HCEC 1CT (cell line): Measurements from ENCODE around the gene CIAPIN1.
"Not testable (repeated sequence)": the region's sequence is repeated elsewhere in the genome, so short reads cannot be mapped to it uniquely, and the experiment has no call there.

Source experiments
- DNase-seq: peaks from one replicate; pipeline ENCODE4 v3.0.0-alpha.2; 2017

Gene CIAPIN1

GRCh38 chr16:57403965-57404817 lies 43.0 kb downstream of the CIAPIN1 start, which contains the start of gene CCL17:
Gene CCL17 (plus strand): TSS chr16:57404767. CDS start chr16:57413933, 9,166 bp downstream.
- DNase-seq = no peak

- DNase-seq = no peak
These were observed 45.1 kb downstream of the CIAPIN1 start for GRCh38 chr16:57401943-57402640.

GRCh38 chr16:57397493-57397892 lies 49.7 kb downstream of the CIAPIN1 start:
- DNase-seq = not testable (repeated sequence)

GRCh38 chr16:57396786-57397185 lies 50.4 kb downstream of the CIAPIN1 start:
- DNase-seq = no peak

GRCh38 chr16:57395026-57395425 lies 52.2 kb downstream of the CIAPIN1 start:
- no peak for DNase-seq

GRCh38 chr16:57394444-57394843 lies 52.7 kb downstream of the CIAPIN1 start:
- DNase-seq = no peak

- no peak for DNase-seq
These were observed 54.5 kb downstream of the CIAPIN1 start for GRCh38 chr16:57392694-57393093.

- DNase-seq = no peak
These were observed 55.5 kb downstream of the CIAPIN1 start for GRCh38 chr16:57391708-57392107.

GRCh38 chr16:57391300-57391699 lies 55.9 kb downstream of the CIAPIN1 start:
- DNase-seq = no peak

GRCh38 chr16:57390636-57391295 lies 56.4 kb downstream of the CIAPIN1 start:
- DNase-seq = no peak

GRCh38 chr16:57389087-57389468 lies 58.1 kb downstream of the CIAPIN1 start:
- no peak for DNase-seq

- DNase-seq = no peak
These were observed 58.7 kb downstream of the CIAPIN1 start for GRCh38 chr16:57388359-57389086.

GRCh38 chr16:57387598-57388354 lies 59.4 kb downstream of the CIAPIN1 start:
- DNase-seq = no peak

- no peak for DNase-seq
These were observed 60.7 kb downstream of the CIAPIN1 start for GRCh38 chr16:57386381-57386951.

GRCh38 chr16:57385083-57385482 lies 62.1 kb downstream of the CIAPIN1 start:
- no peak for DNase-seq

GRCh38 chr16:57384248-57385070 lies 62.7 kb downstream of the CIAPIN1 start:
- no peak for DNase-seq

GRCh38 chr16:57383276-57384247 lies 63.6 kb downstream of the CIAPIN1 start:
- no peak for DNase-seq

- no peak for DNase-seq
These were observed 64.5 kb downstream of the CIAPIN1 start for GRCh38 chr16:57382535-57383275.
